ES-I3 (cell line): ENCODE data around the gene ABCC5.
A peak's percentile ranks its signal among the peaks of the same experiment; 100 is the strongest.
"Not testable (repeated sequence)": the region's sequence is repeated elsewhere in the genome, so short reads cannot be mapped to it uniquely, and the experiment has no call there.

ENCODE experiments used
- H3K36me3 ChIP-seq: 2 replicates; pipeline ENCODE4 v1.6.1; 2013; ENCODE audit warnings: mild to moderate bottlenecking, low read length, control low read depth, moderate library complexity; ENCODE audit not compliant: insufficient read depth
- H3K4me1 ChIP-seq: 2 replicates; pipeline ENCODE4 v1.6.1; 2013; ENCODE audit warnings: mild to moderate bottlenecking, control low read depth, low read length; ENCODE audit not compliant: insufficient read depth
- H3K9ac ChIP-seq: 2 replicates; pipeline ENCODE4 v1.6.1; 2013; ENCODE audit warnings: low read depth, mild to moderate bottlenecking, low read length, moderate library complexity
- H3K9me3 ChIP-seq: 2 replicates; pipeline ENCODE4 v1.6.1; 2013; ENCODE audit warnings: mild to moderate bottlenecking, low read length, moderate library complexity; ENCODE audit not compliant: control insufficient read depth, insufficient read depth

The ABCC5 gene

GRCh38 chr3:184029443-184029842 lies 11.8 kb upstream of the ABCC5 start:
- Histone ChIP-seq H3K9ac (no peak overlapping the region), H3K9me3 (no peaks in the 10 kb centered on the region), H3K4me1 (no peaks in the 10 kb centered on the region), H3K36me3 (no peaks in the 10 kb centered on the region)

GRCh38 chr3:184028275-184028890 lies 10.7 kb upstream of the ABCC5 start:
- not testable (repeated sequence) for H3K4me1 ChIP-seq, H3K9ac ChIP-seq, H3K9me3 ChIP-seq, H3K36me3 ChIP-seq

GRCh38 chr3:184025256-184025655 lies 7.6 kb upstream of the ABCC5 start:
- not testable (repeated sequence) for H3K9me3 ChIP-seq, H3K36me3 ChIP-seq

GRCh38 chr3:184022323-184022722 lies 4.6 kb upstream of the ABCC5 start:
- no peaks in the 10 kb centered on the region for H3K36me3 ChIP-seq
- H3K9me3 ChIP-seq = no peaks in the 10 kb centered on the region
- H3K4me1 ChIP-seq = no peaks in the 10 kb centered on the region
- H3K9ac ChIP-seq = no peak overlapping the region

More at GRCh38 chr3:184025256-184025655, 7.6 kb upstream of the ABCC5 start:
- H3K4me1 ChIP-seq, H3K9ac ChIP-seq: not testable (repeated sequence)

- no peaks in the 10 kb centered on the region for H3K9me3 ChIP-seq
- no peaks in the 10 kb centered on the region for H3K36me3 ChIP-seq
- peaks cover 6% of the 10 kb centered on the region for H3K4me1 ChIP-seq
- H3K9ac ChIP-seq = peak overlapping the region; percentile 97
Measured at GRCh38 chr3:184018424-184018973, 815 bp upstream of the ABCC5 start.

- H3K9me3 ChIP-seq = no peaks in the 10 kb centered on the region
- peak overlapping the region; percentile 97 for H3K9ac ChIP-seq
- H3K36me3 ChIP-seq = no peaks in the 10 kb centered on the region
- peaks cover 6% of the 10 kb centered on the region for H3K4me1 ChIP-seq
Measured at GRCh38 chr3:184016811-184017671, 643 bp downstream of the ABCC5 start.

- Histone ChIP-seq H3K9me3 (no peaks in the 10 kb centered on the region), H3K9ac (no peak overlapping the region)
Measured at GRCh38 chr3:184016169-184016570, 1.5 kb downstream of the ABCC5 start.

GRCh38 chr3:184015381-184016019 lies 2.2 kb downstream of the ABCC5 start:
- no peak overlapping the region for H3K9ac ChIP-seq
- H3K4me1 ChIP-seq = peaks cover 6% of the 10 kb centered on the region
- H3K36me3 ChIP-seq = no peaks in the 10 kb centered on the region

More at GRCh38 chr3:184016169-184016570, 1.5 kb downstream of the ABCC5 start:
- no peaks in the 10 kb centered on the region for H3K36me3 ChIP-seq
- H3K4me1 ChIP-seq = peaks cover 6% of the 10 kb centered on the region

GRCh38 chr3:184011937-184012889 lies 5.5 kb downstream of the ABCC5 start:
- Histone ChIP-seq H3K9me3 (no peaks in the 10 kb centered on the region), H3K4me1 (peaks cover 6% of the 10 kb centered on the region), H3K9ac (no peak overlapping the region), H3K36me3 (0 out of 2 replicates have a peak, but pooled peaks cover 3% of the 10 kb centered on the region)

More at GRCh38 chr3:184015381-184016019, 2.2 kb downstream of the ABCC5 start:
- H3K9me3 ChIP-seq = no peaks in the 10 kb centered on the region

- Histone ChIP-seq H3K4me1 (peaks cover 3% of the 10 kb centered on the region), H3K9me3 (no peaks in the 10 kb centered on the region), H3K9ac (no peak overlapping the region), H3K36me3 (0 out of 2 replicates have a peak, but pooled peaks cover 3% of the 10 kb centered on the region)
Measured at GRCh38 chr3:184011230-184011876, 6.3 kb downstream of the ABCC5 start.

GRCh38 chr3:184008161-184008560 lies 9.5 kb downstream of the ABCC5 start:
- Histone ChIP-seq H3K9ac (no peak overlapping the region), H3K9me3 (no peaks in the 10 kb centered on the region), H3K36me3 (0 out of 2 replicates have a peak, but pooled peaks cover 3% of the 10 kb centered on the region), H3K4me1 (peaks cover 7% of the 10 kb centered on the region; the same call in 1 of the 2 replicates)

- not testable (repeated sequence) for H3K4me1 ChIP-seq, H3K36me3 ChIP-seq
Measured at GRCh38 chr3:184007143-184007813, 10.4 kb downstream of the ABCC5 start.

More at GRCh38 chr3:184007143-184007813, 10.4 kb downstream of the ABCC5 start:
- H3K9me3 ChIP-seq, H3K9ac ChIP-seq: not testable (repeated sequence)
